IPS DF 19.7 (cell line): Measurements from ENCODE around the gene ADARB2.

Source experiments
- DNase-seq: peaks from one replicate; pipeline ENCODE4 v3.0.0-alpha.2; 2013; ENCODE audit warnings: low read depth, low spot score

ADARB2 gene

GRCh38 chr10:1141261-1141660 is 596.1 kb downstream of the ADARB2 start:
- no peak for DNase-seq

- DNase-seq: no peak
Observed at GRCh38 chr10:1138529-1138928, 598.8 kb downstream of the ADARB2 start.

GRCh38 chr10:1137499-1138163 is 599.7 kb downstream of the ADARB2 start:
- DNase-seq: no peak

- DNase-seq: no peak
Observed at GRCh38 chr10:1136268-1136667, 601.1 kb downstream of the ADARB2 start.

DNA sequence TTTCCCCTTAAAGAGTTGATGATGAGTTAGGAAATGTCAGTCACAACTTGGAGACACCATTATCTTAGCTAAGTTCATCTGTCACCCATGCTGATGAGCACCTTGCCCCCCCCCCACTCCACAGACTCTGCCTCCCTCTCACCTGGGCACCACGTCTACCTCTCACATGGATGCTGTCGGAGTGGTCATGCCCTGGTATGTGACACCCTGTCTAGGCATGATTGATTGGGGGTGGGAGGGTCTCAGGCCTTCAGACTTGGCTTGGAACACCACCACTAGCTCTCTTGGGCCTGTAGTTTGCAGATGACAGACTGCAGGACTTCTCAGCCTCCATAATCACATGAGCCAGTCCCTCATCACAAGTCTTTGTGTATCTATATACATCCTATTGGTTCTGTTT is 603.2 kb downstream of the ADARB2 start:
- no peak for DNase-seq

GRCh38 chr10:1133495-1134045 is 603.8 kb downstream of the ADARB2 start:
- no peak for DNase-seq

DNA sequence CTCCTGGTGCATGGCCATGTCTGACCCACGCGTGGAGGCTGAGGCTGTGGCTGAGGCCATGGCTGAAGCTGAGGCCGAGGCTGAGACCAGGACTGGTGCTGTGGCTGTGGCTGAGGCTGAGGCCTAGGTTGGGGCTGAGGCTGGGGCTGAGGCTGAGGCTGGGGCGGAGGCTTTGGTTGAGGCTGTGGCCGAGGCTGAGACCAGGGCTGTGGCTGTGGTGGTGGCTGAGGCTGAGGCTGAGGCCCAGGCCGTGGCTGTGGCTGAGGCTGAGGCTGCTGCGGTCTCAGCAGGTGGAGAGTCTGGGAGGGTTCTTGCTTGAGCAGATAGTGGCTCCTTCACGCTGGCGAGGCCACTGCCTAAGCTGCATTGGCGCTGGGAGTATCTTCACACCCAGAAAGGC is 604.7 kb downstream of the ADARB2 start:
- no peak for DNase-seq

DNA sequence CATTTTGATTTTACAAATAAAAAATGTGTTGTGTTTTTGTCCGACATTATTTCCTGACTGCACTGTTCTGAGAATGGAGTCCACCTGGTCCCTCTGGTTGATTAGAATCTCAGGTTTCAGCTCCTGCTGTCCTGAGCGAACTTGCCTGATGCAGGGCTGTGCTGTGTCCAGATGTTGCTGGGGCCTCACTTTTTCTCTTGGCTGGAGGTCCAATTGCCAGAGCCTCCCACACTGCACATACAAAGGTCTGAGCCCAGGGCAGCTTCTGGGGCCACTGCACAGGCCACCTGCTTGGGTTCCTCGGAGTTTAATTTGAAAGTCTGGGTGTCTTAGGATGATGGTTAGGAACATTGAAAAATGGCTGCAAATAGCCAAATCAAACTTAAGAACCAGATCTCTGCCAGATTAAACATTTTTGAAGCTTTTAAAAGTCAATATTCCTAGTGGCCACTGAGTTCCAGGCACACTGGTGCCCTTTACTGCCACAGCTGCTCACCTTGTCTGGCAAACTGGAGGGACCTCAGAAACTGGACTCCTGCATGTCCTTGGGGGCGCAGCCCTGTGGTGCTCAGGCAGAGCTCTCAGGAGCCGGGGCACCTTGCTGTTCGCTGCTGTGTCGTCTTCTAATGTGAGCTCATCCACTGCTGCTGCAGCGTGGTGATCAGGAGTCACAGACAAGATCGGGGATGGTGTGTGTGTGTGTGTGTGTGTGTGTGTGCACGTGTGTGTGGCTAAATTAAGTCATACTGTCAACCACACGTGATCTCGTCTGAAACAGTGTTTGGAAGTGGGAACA is 606.1 kb downstream of the ADARB2 start:
- no peak for DNase-seq

- no peak for DNase-seq
Observed at GRCh38 chr10:1130226-1130625, 607.1 kb downstream of the ADARB2 start.

DNA sequence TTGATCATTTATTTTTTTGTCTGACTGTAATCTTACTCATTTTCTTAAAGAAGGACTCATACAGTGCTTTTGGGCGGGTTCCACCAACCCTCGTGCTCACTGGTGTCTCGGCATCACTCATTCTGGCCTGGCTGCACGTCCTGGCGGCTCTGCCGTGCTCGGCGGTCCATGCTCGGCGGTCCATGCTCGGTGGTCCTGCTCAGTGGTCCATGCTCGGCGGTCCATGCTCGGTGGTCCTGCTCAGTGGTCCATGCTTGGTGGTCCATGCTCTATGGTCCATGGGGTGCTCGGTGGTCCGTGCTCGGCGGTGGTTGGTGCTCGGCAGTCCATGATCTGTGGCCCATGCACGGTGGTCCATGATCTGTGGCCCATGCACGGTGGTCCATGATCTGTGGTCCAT is 608.7 kb downstream of the ADARB2 start:
- DNase-seq: no peak

GRCh38 chr10:1128115-1128514 is 609.2 kb downstream of the ADARB2 start:
- DNase-seq: no peak

DNA sequence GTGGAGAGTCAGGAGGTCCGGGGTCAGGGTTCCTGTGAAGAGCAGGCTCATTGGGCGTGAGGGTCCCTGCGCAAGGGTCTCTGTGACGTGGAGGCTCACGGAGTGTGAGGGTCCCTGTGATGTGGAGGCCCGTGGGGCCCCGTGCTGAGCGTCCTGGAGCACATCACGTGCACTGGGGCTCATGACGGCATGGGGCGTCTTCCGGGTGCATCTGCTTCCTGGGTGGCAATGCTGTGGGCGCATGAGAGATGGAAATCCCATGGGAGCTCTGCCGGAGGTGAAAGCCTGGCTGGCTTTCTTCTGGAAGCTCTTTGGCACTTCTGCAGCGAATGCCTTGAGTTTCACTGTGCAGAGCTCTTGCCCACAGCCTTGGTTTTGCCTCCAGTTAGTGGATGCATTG is 609.7 kb downstream of the ADARB2 start:
- no peak for DNase-seq
